CD14-positive monocyte (primary cell): Measurements from ENCODE around the gene TTLL11. TPM values are rescaled to one million over a fixed set of nuclear protein-coding genes. Genes with fewer than 3 reads are reported as not detected.

Source experiments
- DNase-seq, 3 donors: peaks; one replicate each; pipeline ENCODE4 v3.0.0-alpha.2; 2011 to 2022
- H2AFZ ChIP-seq: 2 replicates; pipeline ENCODE4 v1.6.0; 2012; ENCODE audit warnings: mild to moderate bottlenecking, low read depth, low read length, inconsistent platforms; ENCODE audit not compliant: insufficient read depth, poor library complexity, severe bottlenecking
- H3K27ac ChIP-seq, 2 donors: 1 replicate in 1 of 2; 2 replicates in 1 of 2; pipeline ENCODE4 v1.5.1; 2012 to 2013; ENCODE audit warnings: low read length in 2 of 2, control low read depth in 1 of 2, inconsistent platforms in 1 of 2, low read depth in 1 of 2, mild to moderate bottlenecking in 1 of 2
- H3K27me3 ChIP-seq, 2 donors: one replicate each; pipeline versions ENCODE4 v1.6.0 to v1.6.1; 2011 to 2013; ENCODE audit warnings: low read length in 2 of 2; ENCODE audit not compliant: control insufficient read depth in 2 of 2, insufficient read depth in 2 of 2
- H3K36me3 ChIP-seq, 2 donors: replicated peaks in 1 of 2; 1 replicate in 1 of 2; 2 replicates in 1 of 2; pipeline versions ENCODE4 v1.5.1 to v1.6.1; 2012 to 2013; ENCODE audit warnings: low read length in 2 of 2, control low read depth in 1 of 2, inconsistent platforms in 1 of 2, mild to moderate bottlenecking in 1 of 2; ENCODE audit not compliant: insufficient read depth in 2 of 2, control insufficient read depth in 1 of 2
- H3K4me1 ChIP-seq, 2 donors: 1 replicate in 1 of 2; 2 replicates in 1 of 2; pipeline versions ENCODE4 v1.5.1 to v1.6.1; 2012 to 2013; ENCODE audit warnings: low read length in 2 of 2, control low read depth in 1 of 2, inconsistent platforms in 1 of 2, mild to moderate bottlenecking in 1 of 2, moderate library complexity in 1 of 2; ENCODE audit not compliant: insufficient read depth in 2 of 2, control insufficient read depth in 1 of 2
- H3K4me2 ChIP-seq: replicated peaks from 2 replicates; pipeline ENCODE3; 2012; ENCODE audit warnings: low read length, moderate library complexity, mild to moderate bottlenecking; ENCODE audit not compliant: poor library complexity, severe bottlenecking; ENCODE audit errors: extremely low read depth
- H3K4me3 ChIP-seq, 3 experiments: fragments of 200-600 bp in 1 of 3; sonication (generic) in 1 of 3; replicated peaks in 1 of 3; 1 replicate in 2 of 3; 2 replicates in 1 of 3; pipeline ENCODE4 v1.5.1; 2011 to 2013; ENCODE audit warnings: low read length in 3 of 3, mild to moderate bottlenecking in 3 of 3, control low read depth in 2 of 3, low read depth in 2 of 3, inconsistent platforms in 1 of 3, moderate library complexity in 1 of 3
- H3K79me2 ChIP-seq: 2 replicates; pipeline ENCODE4 v1.6.0; 2012; ENCODE audit warnings: mild to moderate bottlenecking, control low read depth, inconsistent platforms, low read length, moderate library complexity; ENCODE audit not compliant: insufficient read depth
- H3K9ac ChIP-seq: 2 replicates; pipeline ENCODE4 v1.6.0; 2017; ENCODE audit warnings: low read length, mild to moderate bottlenecking; ENCODE audit not compliant: insufficient read depth, poor library complexity, severe bottlenecking
- H3K9me3 ChIP-seq, 2 donors: replicated peaks in 1 of 2; 1 replicate in 1 of 2; 2 replicates in 1 of 2; pipeline versions ENCODE4 v1.5.1 to v1.6.1; 2012 to 2013; ENCODE audit warnings: low read length in 2 of 2, control low read depth in 1 of 2; ENCODE audit not compliant: control insufficient read depth in 1 of 2, insufficient read depth in 1 of 2
- H4K20me1 ChIP-seq: 2 replicates; pipeline ENCODE4 v1.6.0; 2012; ENCODE audit warnings: mild to moderate bottlenecking, low read length, control low read depth, moderate library complexity; ENCODE audit not compliant: insufficient read depth
- H3K27ac Mint-ChIP-seq, 7 donors: one replicate each; pipeline ENCODE4 v1.8.0; 2020; ENCODE audit warnings: mild to moderate bottlenecking in 7 of 7, mixed read lengths in 7 of 7, moderate library complexity in 6 of 7, inconsistent platforms in 2 of 7
- H3K27me3 Mint-ChIP-seq, 3 donors: one replicate each; pipeline ENCODE4 v1.8.0; 2021 to 2022; ENCODE audit warnings: low read depth in 3 of 3, mild to moderate bottlenecking in 3 of 3, mixed read lengths in 3 of 3, moderate library complexity in 3 of 3, inconsistent platforms in 1 of 3
- H3K36me3 Mint-ChIP-seq, 2 donors: one replicate each; pipeline ENCODE4 v1.8.0; 2020; ENCODE audit warnings: mixed read lengths in 2 of 2, inconsistent platforms in 1 of 2, mild to moderate bottlenecking in 1 of 2
- H3K4me1 Mint-ChIP-seq: one replicate; pipeline ENCODE4 v1.8.0; 2020; ENCODE audit warnings: mild to moderate bottlenecking, mixed read lengths
- H3K4me3 Mint-ChIP-seq, 2 donors: one replicate each; pipeline ENCODE4 v1.8.0; 2020; ENCODE audit warnings: mild to moderate bottlenecking in 2 of 2, mixed read lengths in 2 of 2, moderate library complexity in 1 of 2
- H3K9me3 Mint-ChIP-seq, 7 donors: one replicate each; pipeline ENCODE4 v1.8.0; 2020 to 2022; ENCODE audit warnings: mixed read lengths in 7 of 7, mild to moderate bottlenecking in 6 of 7, moderate library complexity in 6 of 7, inconsistent platforms in 2 of 7
- WGBS: methylation state at CpG from one replicate; pipeline ENCODE4 v1.1.5; 2013; ENCODE audit warnings: missing lambda C conversion rate; ENCODE audit not compliant: insufficient coverage; 5-methylcytosine and 5-hydroxymethylcytosine counted together
- intact Hi-C, 2 donors: fragments of 100-400 bp; cut with micrococcal nuclease; formaldehyde crosslinking; loops; one replicate each; pipeline versions ENCODE4 v1.15.0 to v1.15.1; 2023
- polyA plus RNA-seq, 3 donors: library from polyadenylated mRNA; depleted of rRNA in 1 of 3; unstranded in 2 of 3; stranded (reverse) in 1 of 3; fragments of 300-500 nt in 2 of 3; fragments of >200 nt in 1 of 3; fragmentation: Illumina TruSeq in 2 of 3; gene quantifications; 1 replicate in 2 of 3; 2 replicates in 1 of 3; pipeline ENCODE4 v1.2.3, GENCODE V29; 2012 to 2021
- TF ChIP-seq, protein P1 (sequence below): fragments of 200-600 bp; IDR thresholded peaks from one replicate; pipeline ENCODE4 v1.8.0; 2022; ENCODE audit warnings: antibody characterized with exemption, mild to moderate bottlenecking

Gene TTLL11
- polyA plus RNA-seq, 3 donors: 2.9 to 3.5 (median 3.1) TPM

- H3K9me3 Mint-ChIP-seq: peaks cover 0 to 2% (median 0%) of the 10 kb centered on the region in 7 donors
- H3K4me1 Mint-ChIP-seq: peaks cover 8% of the 10 kb centered on the region
- Histone ChIP-seq H4K20me1 (no peaks in the 10 kb centered on the region), H3K36me3 (no peaks in the 10 kb centered on the region), H3K4me3 (no peak overlapping the region), H3K4me2 (no peak overlapping the region), H2AFZ (no peak overlapping the region), H3K27me3 (no peaks in the 10 kb centered on the region), H3K79me2 (no peaks in the 10 kb centered on the region), H3K4me1 (no peaks in the 10 kb centered on the region), H3K9ac (no peak overlapping the region), H3K9me3 (no peaks in the 10 kb centered on the region), H3K27ac (no peak overlapping the region)
- peak overlapping the region in 1 of 7 donors; percentile 37 for H3K27ac Mint-ChIP-seq
- H3K36me3 Mint-ChIP-seq: no peaks in the 10 kb centered on the region
- intact Hi-C loops: no loop called here
- no peak overlapping the region for H3K4me3 Mint-ChIP-seq
- TF ChIP-seq, protein P1, sequence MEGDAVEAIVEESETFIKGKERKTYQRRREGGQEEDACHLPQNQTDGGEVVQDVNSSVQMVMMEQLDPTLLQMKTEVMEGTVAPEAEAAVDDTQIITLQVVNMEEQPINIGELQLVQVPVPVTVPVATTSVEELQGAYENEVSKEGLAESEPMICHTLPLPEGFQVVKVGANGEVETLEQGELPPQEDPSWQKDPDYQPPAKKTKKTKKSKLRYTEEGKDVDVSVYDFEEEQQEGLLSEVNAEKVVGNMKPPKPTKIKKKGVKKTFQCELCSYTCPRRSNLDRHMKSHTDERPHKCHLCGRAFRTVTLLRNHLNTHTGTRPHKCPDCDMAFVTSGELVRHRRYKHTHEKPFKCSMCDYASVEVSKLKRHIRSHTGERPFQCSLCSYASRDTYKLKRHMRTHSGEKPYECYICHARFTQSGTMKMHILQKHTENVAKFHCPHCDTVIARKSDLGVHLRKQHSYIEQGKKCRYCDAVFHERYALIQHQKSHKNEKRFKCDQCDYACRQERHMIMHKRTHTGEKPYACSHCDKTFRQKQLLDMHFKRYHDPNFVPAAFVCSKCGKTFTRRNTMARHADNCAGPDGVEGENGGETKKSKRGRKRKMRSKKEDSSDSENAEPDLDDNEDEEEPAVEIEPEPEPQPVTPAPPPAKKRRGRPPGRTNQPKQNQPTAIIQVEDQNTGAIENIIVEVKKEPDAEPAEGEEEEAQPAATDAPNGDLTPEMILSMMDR: no peak
- DNase-seq: no peak
- H3K27me3 Mint-ChIP-seq: peaks cover 2 to 13% (median 10%) of the 10 kb centered on the region in 3 donors
- WGBS: 89% methylated on average over 14 of the region's 19 CpGs
Measured at GRCh38 chr9:121818016-121818661, 275.0 kb downstream of the TTLL11 start.

- intact Hi-C loops: no loop called here
- Histone ChIP-seq H3K27me3 (no peaks in the 10 kb centered on the region), H3K9me3 (no peaks in the 10 kb centered on the region), H4K20me1 (no peaks in the 10 kb centered on the region), H3K79me2 (no peaks in the 10 kb centered on the region), H3K4me3 (no peak overlapping the region), H2AFZ (no peak overlapping the region), H3K4me2 (no peak overlapping the region), H3K27ac (no peak overlapping the region), H3K4me1 (no peaks in the 10 kb centered on the region), H3K36me3 (no peaks in the 10 kb centered on the region), H3K9ac (no peak overlapping the region)
- no peak overlapping the region for H3K27ac Mint-ChIP-seq
- TF ChIP-seq, protein P1: no peak
- no peak for DNase-seq
- peaks cover 8% of the 10 kb centered on the region for H3K4me1 Mint-ChIP-seq
- H3K36me3 Mint-ChIP-seq: no peaks in the 10 kb centered on the region
- peaks cover 0 to 2% (median 0%) of the 10 kb centered on the region in 7 donors for H3K9me3 Mint-ChIP-seq
- peaks cover 2 to 13% (median 10%) of the 10 kb centered on the region in 3 donors for H3K27me3 Mint-ChIP-seq
- no peak overlapping the region for H3K4me3 Mint-ChIP-seq
- 87% methylated on average over 9 of the region's 9 CpGs for WGBS
Measured at GRCh38 chr9:121817476-121817875, 275.6 kb downstream of the TTLL11 start.
